PC-9 (cell line): ENCODE results near the gene AHCYL2. TPM values are rescaled to one million over a fixed set of nuclear protein-coding genes. Genes with fewer than 3 reads are reported as not detected.
"Not testable (repeated sequence)": the region's sequence is repeated elsewhere in the genome, so short reads cannot be mapped to it uniquely, and the experiment has no call there.

Experiments
- BruUV-seq: library from RNA; stranded (reverse); fragments of 400-500 nt; replicated peaks from 2 replicates; lab custom pipeline; 2021; lab: Mats Ljungman, UMichigan
- CTCF ChIA-PET: fragments of 300-600 bp; sonication (Branson Sonifier 250); formaldehyde crosslinking; loops from one replicate; lab custom pipeline; 2022; ENCODE audit warnings: antibody characterized with exemption; lab: Charles Lee
- POLR2A ChIA-PET: fragments of 300-600 bp; sonication (Branson Sonifier 250); formaldehyde crosslinking; loops from one replicate; lab custom pipeline; 2022; ENCODE audit warnings: antibody characterized with exemption; ENCODE audit not compliant: unreplicated experiment; lab: Charles Lee
- DNase-seq, 2 experiments: peaks; one replicate each; pipeline versions ENCODE4 v3.0.0 to v3.0.0-alpha.2; 2015 to 2022; ENCODE audit warnings: mixed read lengths in 1 of 2
- H2AFZ ChIP-seq: fragments of 200-600 bp; sonication (generic); 2 replicates; pipeline ENCODE4 v1.8.1; 2017; ENCODE audit warnings: antibody characterized with exemption
- H3F3A ChIP-seq: fragments of 200-600 bp; sonication (generic); 2 replicates; pipeline ENCODE4 v1.8.1; 2017; ENCODE audit warnings: antibody characterized with exemption, mild to moderate bottlenecking, low read depth; ENCODE audit not compliant: insufficient read depth
- H3K27ac ChIP-seq: fragments of 200-600 bp; sonication (generic); 2 replicates; pipeline ENCODE4 v1.6.1; 2016; ENCODE audit warnings: mixed run types
- H3K27me3 ChIP-seq: fragments of 200-600 bp; sonication (generic); 2 replicates; pipeline ENCODE4 v1.6.1; 2016; ENCODE audit warnings: low read depth, mixed run types; ENCODE audit not compliant: insufficient read depth
- H3K36me3 ChIP-seq: fragments of 200-600 bp; sonication (generic); 2 replicates; pipeline ENCODE4 v1.6.1; 2016; ENCODE audit warnings: low read depth, mixed run types
- H3K4me1 ChIP-seq: fragments of 200-600 bp; sonication (generic); replicated peaks from 2 replicates; pipeline ENCODE4 v1.6.1; 2016; ENCODE audit warnings: mixed run types; ENCODE audit not compliant: insufficient read depth
- H3K4me2 ChIP-seq: fragments of 200-600 bp; sonication (generic); 2 replicates; pipeline ENCODE4 v1.6.1; 2017; ENCODE audit warnings: mixed run types
- H3K4me3 ChIP-seq: fragments of 200-600 bp; sonication (generic); 2 replicates; pipeline ENCODE4 v1.6.1; 2016; ENCODE audit warnings: mixed run types
- H3K79me2 ChIP-seq: fragments of 200-600 bp; sonication (generic); 2 replicates; pipeline ENCODE4 v1.6.1; 2017; ENCODE audit warnings: low read depth, mixed run types
- H3K9me2 ChIP-seq: fragments of 200-600 bp; sonication (generic); 2 replicates; pipeline ENCODE4 v1.8.1; 2017; ENCODE audit warnings: mild to moderate bottlenecking; ENCODE audit not compliant: insufficient read depth
- H3K9me3 ChIP-seq: fragments of 200-600 bp; sonication (generic); 2 replicates; pipeline ENCODE4 v1.8.1; 2016; ENCODE audit warnings: low read depth; ENCODE audit not compliant: insufficient read depth
- H4K20me1 ChIP-seq: fragments of 200-600 bp; sonication (generic); 2 replicates; pipeline ENCODE4 v1.8.1; 2017; ENCODE audit not compliant: insufficient read depth
- CTCF ChIP-seq: fragments of 200-600 bp; sonication (generic); conservative IDR thresholded peaks from 2 replicates; pipeline ENCODE4 v1.6.1; 2017; ENCODE audit warnings: mixed run types, antibody characterized with exemption, mild to moderate bottlenecking, moderate library complexity
- EZH2 ChIP-seq: fragments of 200-600 bp; sonication (generic); IDR thresholded peaks from 2 replicates; pipeline ENCODE4 v1.8.0; 2017; ENCODE audit warnings: antibody characterized with exemption, low read depth
- intact Hi-C: fragments of 100-400 bp; cut with micrococcal nuclease; formaldehyde crosslinking; loops from one replicate; pipeline ENCODE4 v1.10.0; 2022; ENCODE audit not compliant: unreplicated experiment
- total RNA-seq: library from RNA; stranded (reverse); gene quantifications from 2 replicates; pipeline ENCODE4 v1.2.3, GENCODE V29; 2021

AHCYL2 gene
- total RNA-seq, 1 experiment from 2014 or later = 15.7 TPM

GRCh38 chr7:129212126-129212525 is 12.7 kb upstream of the AHCYL2 start:
- CTCF ChIA-PET = interaction anchor here (1.1 to 1.2 kb wide), 2 partner anchors 48 to 121 kb away, joined by 3 to 4 read pairs; no protein-coding TSS in a partner anchor
- Histone ChIP-seq H3F3A (no peaks in the 10 kb centered on the region), H3K9me2 (no peaks in the 10 kb centered on the region), H3K4me1 (no peaks in the 10 kb centered on the region), H3K4me3 (no peak overlapping the region), H4K20me1 (no peaks in the 10 kb centered on the region), H2AFZ (no peak overlapping the region), H3K4me2 (no peak overlapping the region), H3K27me3 (no peaks in the 10 kb centered on the region), H3K27ac (no peak overlapping the region), H3K36me3 (no peaks in the 10 kb centered on the region), H3K9me3 (no peaks in the 10 kb centered on the region), H3K79me2 (no peaks in the 10 kb centered on the region)
- DNase-seq = no peak
- TF ChIP-seq EZH2 = no peak
- TF ChIP-seq CTCF = no peak
- intact Hi-C loops = loop anchor here (5.0 kb wide), 4 partner anchors 320 to 865 kb away; no protein-coding TSS in a partner anchor
- POLR2A ChIA-PET = no interaction called here
- BruUV-seq = no TSS peak

GRCh38 chr7:129212596-129212995 is 12.2 kb upstream of the AHCYL2 start:
- Histone ChIP-seq H4K20me1 (no peaks in the 10 kb centered on the region), H3K4me1 (no peaks in the 10 kb centered on the region), H3F3A (no peaks in the 10 kb centered on the region), H3K79me2 (no peaks in the 10 kb centered on the region), H3K9me2 (no peaks in the 10 kb centered on the region), H3K36me3 (no peaks in the 10 kb centered on the region), H3K27ac (no peak overlapping the region), H2AFZ (no peak overlapping the region), H3K4me2 (no peak overlapping the region), H3K9me3 (no peaks in the 10 kb centered on the region), H3K4me3 (no peak overlapping the region), H3K27me3 (no peaks in the 10 kb centered on the region)
- CTCF ChIA-PET = interaction anchor here (0.6 to 1.2 kb wide), 3 partner anchors 49 to 288 kb away, joined by 3 to 4 read pairs (median 3); no protein-coding TSS in a partner anchor
- intact Hi-C loops = loop anchor here (5.0 kb wide), 4 partner anchors 320 to 865 kb away; no protein-coding TSS in a partner anchor
- TF ChIP-seq CTCF (no peak), EZH2 (no peak)
- BruUV-seq = no TSS peak
- no peak for DNase-seq
- POLR2A ChIA-PET = no interaction called here

- TF ChIP-seq CTCF (0 out of 2 replicates have a peak, but pooled peaks have one; percentile 22), EZH2 (no peak)
- BruUV-seq = no TSS peak
- ChIA-PET POLR2A (interaction anchor here (0.5 to 0.7 kb wide), 4 partner anchors 11 to 580 kb away, joined by 3 to 4 read pairs (median 4); partner anchors contain the start of gene AHCYL2), CTCF (interaction anchor here (0.6 to 1.8 kb wide), 10 partner anchors 50 to 787 kb away, joined by 3 to 21 read pairs (median 4); no protein-coding TSS in a partner anchor)
- DNase-seq = peak in 1 of 2 experiments; percentile 61
- no peaks in the 10 kb centered on the region for H3K9me2 ChIP-seq
- H3K4me3 ChIP-seq = no peak overlapping the region
- H3F3A ChIP-seq = no peaks in the 10 kb centered on the region
- no peaks in the 10 kb centered on the region for H3K27me3 ChIP-seq
- H4K20me1 ChIP-seq = no peaks in the 10 kb centered on the region
- H3K79me2 ChIP-seq = no peaks in the 10 kb centered on the region
- intact Hi-C loops = loop anchor here (5.0 kb wide), 4 partner anchors 322 to 867 kb away; no protein-coding TSS in a partner anchor
- H3K4me1 ChIP-seq = no peaks in the 10 kb centered on the region
- no peak overlapping the region for H2AFZ ChIP-seq
- no peak overlapping the region for H3K4me2 ChIP-seq
- no peak overlapping the region for H3K27ac ChIP-seq
- no peaks in the 10 kb centered on the region for H3K36me3 ChIP-seq
- H3K9me3 ChIP-seq = no peaks in the 10 kb centered on the region
These were observed 11.0 kb upstream of the AHCYL2 start for GRCh38 chr7:129213828-129214227.

- H3F3A ChIP-seq, BruUV-seq, H3K9me2 ChIP-seq, POLR2A ChIA-PET, H3K4me3 ChIP-seq, CTCF ChIA-PET, H2AFZ ChIP-seq, H3K27ac ChIP-seq, DNase-seq, H4K20me1 ChIP-seq, H3K79me2 ChIP-seq, H3K4me1 ChIP-seq, H3K4me2 ChIP-seq, H3K27me3 ChIP-seq, H3K9me3 ChIP-seq, H3K36me3 ChIP-seq: not testable (repeated sequence)
- intact Hi-C loops = loop anchor here (5.0 kb wide), 1 partner anchor 127 kb away; no protein-coding TSS in a partner anchor
These were observed 9.1 kb upstream of the AHCYL2 start for GRCh38 chr7:129215691-129216090.

- DNase-seq, H3K36me3 ChIP-seq, H3F3A ChIP-seq, H4K20me1 ChIP-seq, H3K79me2 ChIP-seq, H3K9me3 ChIP-seq, POLR2A ChIA-PET, H3K4me3 ChIP-seq, H2AFZ ChIP-seq, CTCF ChIA-PET, BruUV-seq, H3K9me2 ChIP-seq, H3K27me3 ChIP-seq, H3K4me2 ChIP-seq, H3K27ac ChIP-seq, H3K4me1 ChIP-seq: not testable (repeated sequence)
- intact Hi-C loops = loop anchor here (5.0 kb wide), 1 partner anchor 126 kb away; no protein-coding TSS in a partner anchor
These were observed 8.6 kb upstream of the AHCYL2 start for GRCh38 chr7:129216101-129216715.
